HEK293 (cell line): ENCODE results near the gene NAP1L1.

Experiments
- GLI2 ChIP-seq: fragments of 450-650 bp; formaldehyde crosslinking; IDR thresholded peaks from 2 replicates; pipeline ENCODE4; 2017; ENCODE audit warnings: missing biosample characterization, missing genetic modification characterization, low read depth, borderline replicate concordance
- PBX3 ChIP-seq: sonication (generic); formaldehyde crosslinking; IDR thresholded peaks from 2 replicates; pipeline ENCODE4 v1.8.1; 2022; ENCODE audit warnings: mild to moderate bottlenecking, moderate library complexity, missing genetic modification reagents
- SP7 ChIP-seq: fragments of 450-650 bp; formaldehyde crosslinking; IDR thresholded peaks from 2 replicates; pipeline ENCODE4 v1.5.1; 2016; ENCODE audit warnings: missing biosample characterization, missing genetic modification characterization
- TCF7L2 ChIP-seq: IDR thresholded peaks from 2 replicates; pipeline ENCODE4 v1.6.1; 2011; ENCODE audit warnings: low read depth, mild to moderate bottlenecking, inconsistent platforms, low read length, moderate library complexity, borderline replicate concordance
- YY1 ChIP-seq: fragments of 450-650 bp; formaldehyde crosslinking; IDR thresholded peaks from 2 replicates; pipeline ENCODE4 v1.5.1; 2018; ENCODE audit warnings: missing biosample characterization, missing genetic modification characterization
- ZBTB1 ChIP-seq: fragments of 450-650 bp; formaldehyde crosslinking; IDR thresholded peaks from 2 replicates; pipeline ENCODE4 v1.5.1; 2016; ENCODE audit warnings: missing biosample characterization, missing genetic modification characterization
- ZBTB17 ChIP-seq: fragments of 450-650 bp; formaldehyde crosslinking; IDR thresholded peaks from 2 replicates; pipeline ENCODE4 v1.5.1; 2016; ENCODE audit warnings: missing biosample characterization, missing genetic modification characterization
- ZBTB26 ChIP-seq: fragments of 450-650 bp; formaldehyde crosslinking; optimal IDR thresholded peaks from 2 replicates; pipeline ENCODE3; 2016; ENCODE audit warnings: missing biosample characterization, mild to moderate bottlenecking, missing genetic modification characterization
- ZBTB48 ChIP-seq: fragments of 450-650 bp; formaldehyde crosslinking; IDR thresholded peaks from 2 replicates; pipeline ENCODE4 v1.5.1; 2016; ENCODE audit warnings: missing biosample characterization, missing genetic modification characterization
- ZEB2 ChIP-seq: fragments of 450-650 bp; formaldehyde crosslinking; IDR thresholded peaks from 2 replicates; pipeline ENCODE4 v1.5.1; 2016; ENCODE audit warnings: missing biosample characterization, missing genetic modification characterization
- ZFP37 ChIP-seq: fragments of 450-650 bp; formaldehyde crosslinking; IDR thresholded peaks from 2 replicates; pipeline ENCODE4 v1.5.1; 2016; ENCODE audit warnings: missing biosample characterization, missing genetic modification characterization
- ZFP41 ChIP-seq: fragments of 450-650 bp; formaldehyde crosslinking; IDR thresholded peaks from 2 replicates; pipeline ENCODE4 v1.5.1; 2016; ENCODE audit warnings: missing biosample characterization, missing genetic modification characterization, borderline replicate concordance
- ZIC2 ChIP-seq: fragments of 450-650 bp; formaldehyde crosslinking; IDR thresholded peaks from 2 replicates; pipeline ENCODE4 v1.5.1; 2016; ENCODE audit warnings: missing biosample characterization, missing genetic modification characterization
- ZNF202 ChIP-seq: fragments of 450-650 bp; formaldehyde crosslinking; IDR thresholded peaks from 2 replicates; pipeline ENCODE4 v1.5.1; 2016; ENCODE audit warnings: missing biosample characterization, missing genetic modification characterization, borderline replicate concordance
- ZNF248 ChIP-seq: fragments of 450-650 bp; formaldehyde crosslinking; IDR thresholded peaks from 2 replicates; pipeline ENCODE4 v1.5.1; 2017; ENCODE audit warnings: missing biosample characterization, missing genetic modification characterization
- ZNF26 ChIP-seq: fragments of 450-650 bp; formaldehyde crosslinking; IDR thresholded peaks from 2 replicates; pipeline ENCODE4 v1.5.1; 2016; ENCODE audit warnings: missing biosample characterization, missing genetic modification characterization
- ZNF335 ChIP-seq: fragments of 450-650 bp; formaldehyde crosslinking; conservative IDR thresholded peaks from 2 replicates; pipeline ENCODE4 v1.5.1; 2016; ENCODE audit warnings: missing biosample characterization, missing genetic modification characterization
- ZNF37A ChIP-seq: fragments of 450-650 bp; IDR thresholded peaks from 2 replicates; pipeline ENCODE4 v1.5.1; 2018; ENCODE audit warnings: missing biosample characterization, missing genetic modification characterization
- ZNF394 ChIP-seq: fragments of 450-650 bp; formaldehyde crosslinking; IDR thresholded peaks from 2 replicates; pipeline ENCODE4 v1.5.1; 2016; ENCODE audit warnings: missing biosample characterization, missing genetic modification characterization, mild to moderate bottlenecking, moderate library complexity, borderline replicate concordance
- ZNF398 ChIP-seq: fragments of 450-650 bp; formaldehyde crosslinking; IDR thresholded peaks from 2 replicates; pipeline ENCODE4 v1.5.1; 2017; ENCODE audit warnings: missing biosample characterization, missing genetic modification characterization
- ZNF510 ChIP-seq: fragments of 450-650 bp; formaldehyde crosslinking; IDR thresholded peaks from 2 replicates; pipeline ENCODE4 v1.5.1; 2018; ENCODE audit warnings: mild to moderate bottlenecking, missing genetic modification characterization, missing biosample characterization; ENCODE audit not compliant: insufficient replicate concordance
- ZNF596 ChIP-seq: fragments of 450-650 bp; IDR thresholded peaks from 2 replicates; pipeline ENCODE4 v1.5.0; 2018; ENCODE audit warnings: missing biosample characterization, mild to moderate bottlenecking, missing genetic modification characterization, moderate library complexity
- ZNF785 ChIP-seq: fragments of 450-650 bp; formaldehyde crosslinking; IDR thresholded peaks from 2 replicates; pipeline ENCODE4 v1.5.1; 2016; ENCODE audit warnings: missing biosample characterization, missing genetic modification characterization
- ZNF791 ChIP-seq: fragments of 450-650 bp; formaldehyde crosslinking; IDR thresholded peaks from 2 replicates; pipeline ENCODE4 v1.5.1; 2016; ENCODE audit warnings: missing biosample characterization, missing genetic modification characterization
- ZSCAN23 ChIP-seq: fragments of 450-650 bp; formaldehyde crosslinking; IDR thresholded peaks from 2 replicates; pipeline ENCODE4 v1.5.1; 2016; ENCODE audit warnings: missing biosample characterization, missing genetic modification characterization
- TF ChIP-seq, protein P1 (sequence below): fragments of 450-650 bp; formaldehyde crosslinking; IDR thresholded peaks from 2 replicates; pipeline ENCODE4 v1.5.1; 2016; ENCODE audit warnings: missing biosample characterization, missing genetic modification characterization
- TF ChIP-seq, protein P2 (sequence below): fragments of 450-650 bp; formaldehyde crosslinking; IDR thresholded peaks from 2 replicates; pipeline ENCODE4 v1.5.1; 2016; ENCODE audit warnings: missing biosample characterization, missing genetic modification characterization
- TF ChIP-seq, protein P3 (sequence below): fragments of 450-650 bp; formaldehyde crosslinking; IDR thresholded peaks from 2 replicates; pipeline ENCODE4 v1.5.1; 2016; ENCODE audit warnings: missing biosample characterization, missing genetic modification characterization

NAP1L1 gene

GRCh38 chr12:76083904-76084862, at the start of gene NAP1L1 (continued):
- TF ChIP-seq ZNF791: no peak
- TF ChIP-seq ZNF596 (tag by site-specific recombination): 0 out of 2 replicates have a peak, but pooled peaks have one; percentile 4
- TF ChIP-seq ZNF26 (tag by site-specific recombination): no peak
- no peak for TF ChIP-seq ZSCAN23 (tag by site-specific recombination)
- TF ChIP-seq SP7 (tag by site-specific recombination): no peak
- no peak for TF ChIP-seq ZBTB48 (tag by site-specific recombination)
- no peak; the same call in 1 of the 2 replicates for TF ChIP-seq ZNF394 (tag by site-specific recombination)
- TF ChIP-seq GLI2 (tag by site-specific recombination): no peak
- 0 out of 2 replicates have a peak, but pooled peaks have one; percentile 18 for TF ChIP-seq ZBTB17
- no peak for TF ChIP-seq ZNF785
- TF ChIP-seq ZFP41: no peak
- peak; percentile 23; the same call in 1 of the 2 replicates for TF ChIP-seq ZEB2 (tag by site-specific recombination)
- no peak for TF ChIP-seq ZNF202 (tag by site-specific recombination)
- no peak for TF ChIP-seq ZNF510 (tag by site-specific recombination)
- peak; percentile 76 for TF ChIP-seq ZIC2
- no peak; the same call in 1 of the 2 replicates for TF ChIP-seq PBX3 (CRISPR knock-in tag)
- TF ChIP-seq, protein P1, sequence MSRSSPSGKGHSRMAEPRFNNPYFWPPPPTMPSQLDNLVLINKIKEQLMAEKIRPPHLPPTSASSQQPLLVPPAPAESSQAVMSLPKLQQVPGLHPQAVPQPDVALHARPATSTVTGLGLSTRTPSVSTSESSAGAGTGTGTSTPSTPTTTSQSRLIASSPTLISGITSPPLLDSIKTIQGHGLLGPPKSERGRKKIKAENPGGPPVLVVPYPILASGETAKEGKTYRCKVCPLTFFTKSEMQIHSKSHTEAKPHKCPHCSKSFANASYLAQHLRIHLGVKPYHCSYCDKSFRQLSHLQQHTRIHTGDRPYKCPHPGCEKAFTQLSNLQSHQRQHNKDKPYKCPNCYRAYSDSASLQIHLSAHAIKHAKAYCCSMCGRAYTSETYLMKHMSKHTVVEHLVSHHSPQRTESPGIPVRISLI (tag by site-specific recombination): no peak
- TF ChIP-seq, protein P2, sequence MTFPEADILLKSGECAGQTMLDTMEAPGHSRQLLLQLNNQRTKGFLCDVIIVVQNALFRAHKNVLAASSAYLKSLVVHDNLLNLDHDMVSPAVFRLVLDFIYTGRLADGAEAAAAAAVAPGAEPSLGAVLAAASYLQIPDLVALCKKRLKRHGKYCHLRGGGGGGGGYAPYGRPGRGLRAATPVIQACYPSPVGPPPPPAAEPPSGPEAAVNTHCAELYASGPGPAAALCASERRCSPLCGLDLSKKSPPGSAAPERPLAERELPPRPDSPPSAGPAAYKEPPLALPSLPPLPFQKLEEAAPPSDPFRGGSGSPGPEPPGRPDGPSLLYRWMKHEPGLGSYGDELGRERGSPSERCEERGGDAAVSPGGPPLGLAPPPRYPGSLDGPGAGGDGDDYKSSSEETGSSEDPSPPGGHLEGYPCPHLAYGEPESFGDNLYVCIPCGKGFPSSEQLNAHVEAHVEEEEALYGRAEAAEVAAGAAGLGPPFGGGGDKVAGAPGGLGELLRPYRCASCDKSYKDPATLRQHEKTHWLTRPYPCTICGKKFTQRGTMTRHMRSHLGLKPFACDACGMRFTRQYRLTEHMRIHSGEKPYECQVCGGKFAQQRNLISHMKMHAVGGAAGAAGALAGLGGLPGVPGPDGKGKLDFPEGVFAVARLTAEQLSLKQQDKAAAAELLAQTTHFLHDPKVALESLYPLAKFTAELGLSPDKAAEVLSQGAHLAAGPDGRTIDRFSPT (tag by site-specific recombination): no peak
- TF ChIP-seq ZNF248 (tag by site-specific recombination): no peak
- peak; percentile 98 for TF ChIP-seq ZNF335
- peak; percentile 86 for TF ChIP-seq ZBTB26 (tag by site-specific recombination)
- TF ChIP-seq ZNF37A (tag by site-specific recombination): peak; percentile 4; the same call in 1 of the 2 replicates
- TF ChIP-seq ZFP37 (tag by site-specific recombination): peak; percentile 89
- TF ChIP-seq ZBTB1 (tag by site-specific recombination): no peak
- no peak for TF ChIP-seq YY1 (tag by site-specific recombination)
- TF ChIP-seq, protein P3, sequence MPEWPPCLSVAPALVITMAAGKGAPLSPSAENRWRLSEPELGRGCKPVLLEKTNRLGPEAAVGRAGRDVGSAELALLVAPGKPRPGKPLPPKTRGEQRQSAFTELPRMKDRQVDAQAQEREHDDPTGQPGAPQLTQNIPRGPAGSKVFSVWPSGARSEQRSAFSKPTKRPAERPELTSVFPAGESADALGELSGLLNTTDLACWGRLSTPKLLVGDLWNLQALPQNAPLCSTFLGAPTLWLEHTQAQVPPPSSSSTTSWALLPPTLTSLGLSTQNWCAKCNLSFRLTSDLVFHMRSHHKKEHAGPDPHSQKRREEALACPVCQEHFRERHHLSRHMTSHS (tag by site-specific recombination): no peak
- TF ChIP-seq ZNF398 (tag by site-specific recombination): peak; percentile 53; the same call in 1 of the 2 replicates
- no peak; the same call in 1 of the 2 replicates for TF ChIP-seq TCF7L2
